Spleen (tissue), 11 donors: Measurements from ENCODE around the gene PLXNA2. TPM values are rescaled to one million over a fixed set of nuclear protein-coding genes. Genes with fewer than 3 reads are reported as not detected.

Source experiments
- DNase-seq: peaks from one replicate; pipeline ENCODE4 v3.0.0-alpha.2; 2020
- H3K27ac ChIP-seq, 8 donors: fragments of 200-600 bp; sonication (generic) in 7 of 8; 1 replicate in 4 of 8; 2 replicates in 4 of 8; pipeline versions ENCODE4 v1.5.0 to v1.8.0; 2016 to 2021; ENCODE audit warnings: inconsistent platforms in 4 of 8, mild to moderate bottlenecking in 4 of 8, moderate library complexity in 1 of 8
- H3K27me3 ChIP-seq, 7 donors: fragments of 200-600 bp; sonication (generic) in 6 of 7; replicated peaks in 1 of 7; 1 replicate in 4 of 7; 2 replicates in 3 of 7; pipeline versions ENCODE4 v1.5.0 to v1.8.0; 2016 to 2021; ENCODE audit warnings: inconsistent platforms in 3 of 7, mild to moderate bottlenecking in 1 of 7
- H3K36me3 ChIP-seq, 6 donors: fragments of 200-600 bp; sonication (generic) in 5 of 6; 1 replicate in 4 of 6; 2 replicates in 2 of 6; pipeline versions ENCODE4 v1.5.0 to v1.8.0; 2016 to 2021; ENCODE audit warnings: inconsistent platforms in 2 of 6
- H3K4me1 ChIP-seq, 6 donors: fragments of 200-600 bp; sonication (generic) in 5 of 6; 1 replicate in 3 of 6; 2 replicates in 3 of 6; pipeline versions ENCODE4 v1.5.0 to v1.8.0; 2016 to 2021; ENCODE audit warnings: inconsistent platforms in 3 of 6
- H3K4me3 ChIP-seq, 8 donors: fragments of 200-600 bp; sonication (generic) in 7 of 8; 1 replicate in 4 of 8; 2 replicates in 4 of 8; pipeline versions ENCODE4 v1.5.0 to v1.8.0; 2016 to 2021; ENCODE audit warnings: inconsistent platforms in 4 of 8, mild to moderate bottlenecking in 4 of 8, moderate library complexity in 2 of 8
- H3K9me3 ChIP-seq, 8 donors: fragments of 200-600 bp; sonication (generic) in 7 of 8; 1 replicate in 4 of 8; 2 replicates in 4 of 8; pipeline versions ENCODE4 v1.5.0 to v1.8.0; 2016 to 2021; ENCODE audit warnings: inconsistent platforms in 4 of 8
- POLR2A ChIP-seq, 3 donors: fragments of 450-650 bp; IDR thresholded peaks; one replicate each; pipeline ENCODE4 v1.5.1; 2017; ENCODE audit warnings: antibody characterized with exemption in 3 of 3, mild to moderate bottlenecking in 1 of 3
- POLR2AphosphoS5 ChIP-seq, 3 donors: sonication (generic); formaldehyde crosslinking; IDR thresholded peaks; one replicate each; pipeline ENCODE4 v1.5.1; 2017; ENCODE audit warnings: antibody characterized with exemption in 3 of 3
- WGBS, 5 donors: extraction: QIAGEN DNeasy Blood & Tissue Kit in 3 of 5; methylation state at CpG; one replicate each; pipeline versions ENCODE4 v1.1.5 to v1.1.7; 2013 to 2018; 5-methylcytosine and 5-hydroxymethylcytosine counted together
- intact Hi-C: fragments of 100-400 bp; cut with DNase I; formaldehyde crosslinking; loops from one replicate; pipeline ENCODE4 v1.15.0; 2023; ENCODE audit warnings: low total_unique reads
- polyA plus RNA-seq, 3 donors: library from polyadenylated mRNA; stranded (reverse); fragments of 200-250 nt; gene quantifications; one replicate each; pipeline ENCODE4 v1.2.1, GENCODE V29; 2013
- total RNA-seq, 7 donors: library from RNA; depleted of rRNA in 3 of 7; stranded (reverse); fragments of >200 nt in 3 of 7; fragmentation: NEBNext Ultra II Directional in 4 of 7; extraction: Animal tissue kit (Norgen Biotek cat#: 25700) in 4 of 7; gene quantifications; one replicate each; pipeline versions ENCODE4 v1.1.0 to v1.2.1, GENCODE V29; 2016 to 2021
- TF ChIP-seq, protein P1 (sequence below), 11 experiments: fragments of 200-600 bp in 7 of 11; fragments of 450-650 bp in 4 of 11; sonication (generic) in 4 of 11; IDR thresholded peaks in 8 of 11; conservative IDR thresholded peaks in 3 of 11; 1 replicate in 7 of 11; 2 replicates in 4 of 11; pipeline versions ENCODE4 v1.4.0 to v1.8.0; 2016 to 2021; ENCODE audit warnings: antibody characterized with exemption in 11 of 11, inconsistent platforms in 4 of 11, mild to moderate bottlenecking in 1 of 11
- donor health status: healthy with polysubstance abuse.
- donor health status: DM: no; HTN: no; CAD: no; lungs with moderate emphysema.
- donor health status: DM: no; HTN: no; CAD: no.
- donor health status: Bipolar disorder and iron deficiency.
- donor health status: healthy.
- donor health status: DM: no; HTN: no; CAD: no.
- donor health status: DM: yes; HTN: yes; CAD: no.

PLXNA2 gene
- total and polyA plus RNA-seq, 10 donors = 0.93 to 16.9 (median 7.0) TPM

DNA sequence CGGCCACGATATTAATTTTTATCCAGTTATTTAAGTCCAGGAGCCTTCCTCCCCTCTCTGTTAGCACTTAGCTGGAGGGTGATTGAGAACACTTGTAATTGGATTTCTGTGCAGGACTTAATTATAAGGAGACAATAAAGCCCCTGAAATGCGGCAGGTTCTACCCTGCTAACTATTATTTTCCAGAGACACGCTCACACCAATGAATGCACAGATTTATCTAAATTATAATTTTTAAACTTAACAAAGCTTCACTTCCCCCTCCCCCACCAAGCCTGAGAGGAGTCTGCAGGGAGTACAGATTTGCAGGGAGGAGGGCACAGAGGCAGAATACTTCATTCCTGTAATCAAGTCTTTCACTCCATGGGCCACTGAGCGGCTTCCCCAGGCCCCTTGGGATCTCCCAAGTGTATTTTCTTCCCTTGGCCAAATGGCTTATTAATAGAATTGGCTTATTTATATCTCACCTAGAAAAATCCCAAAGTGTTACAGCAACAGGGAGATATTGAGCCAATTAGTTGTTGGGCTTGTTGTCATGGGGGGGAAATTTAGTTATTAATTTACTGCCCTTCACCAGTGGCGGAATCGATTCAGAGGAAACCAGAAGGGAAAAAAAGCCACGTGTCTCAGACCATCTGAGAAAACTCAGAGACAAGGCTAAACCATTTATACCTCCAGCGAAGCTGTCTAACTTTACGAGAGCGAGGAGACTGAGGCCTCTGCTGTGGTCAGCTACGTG lies 234.3 kb downstream of the PLXNA2 start:
- Histone ChIP-seq H3K27ac (no peak overlapping the region), H3K4me3 (no peak overlapping the region), H3K9me3 (no peaks in the 10 kb centered on the region), H3K36me3 (no peaks in the 10 kb centered on the region), H3K4me1 (no peaks in the 10 kb centered on the region), H3K27me3 (no peaks in the 10 kb centered on the region)
- WGBS, 5 donors = 84 to 89% (median 85%) methylated on average over 12 of the region's 12 CpGs
- no peak for DNase-seq
- intact Hi-C loops = no loop called here
- TF ChIP-seq POLR2AphosphoS5 (IDR thresholded peaks at IDR 0.05) (no peak), POLR2A (IDR thresholded peaks at IDR 0.05) (no peak)
- TF ChIP-seq, protein P1, sequence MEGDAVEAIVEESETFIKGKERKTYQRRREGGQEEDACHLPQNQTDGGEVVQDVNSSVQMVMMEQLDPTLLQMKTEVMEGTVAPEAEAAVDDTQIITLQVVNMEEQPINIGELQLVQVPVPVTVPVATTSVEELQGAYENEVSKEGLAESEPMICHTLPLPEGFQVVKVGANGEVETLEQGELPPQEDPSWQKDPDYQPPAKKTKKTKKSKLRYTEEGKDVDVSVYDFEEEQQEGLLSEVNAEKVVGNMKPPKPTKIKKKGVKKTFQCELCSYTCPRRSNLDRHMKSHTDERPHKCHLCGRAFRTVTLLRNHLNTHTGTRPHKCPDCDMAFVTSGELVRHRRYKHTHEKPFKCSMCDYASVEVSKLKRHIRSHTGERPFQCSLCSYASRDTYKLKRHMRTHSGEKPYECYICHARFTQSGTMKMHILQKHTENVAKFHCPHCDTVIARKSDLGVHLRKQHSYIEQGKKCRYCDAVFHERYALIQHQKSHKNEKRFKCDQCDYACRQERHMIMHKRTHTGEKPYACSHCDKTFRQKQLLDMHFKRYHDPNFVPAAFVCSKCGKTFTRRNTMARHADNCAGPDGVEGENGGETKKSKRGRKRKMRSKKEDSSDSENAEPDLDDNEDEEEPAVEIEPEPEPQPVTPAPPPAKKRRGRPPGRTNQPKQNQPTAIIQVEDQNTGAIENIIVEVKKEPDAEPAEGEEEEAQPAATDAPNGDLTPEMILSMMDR (IDR thresholded peaks at IDR 0.05 in 8 of 11, conservative IDR thresholded peaks at IDR 0.05 in 3 of 11) = no peak

DNA sequence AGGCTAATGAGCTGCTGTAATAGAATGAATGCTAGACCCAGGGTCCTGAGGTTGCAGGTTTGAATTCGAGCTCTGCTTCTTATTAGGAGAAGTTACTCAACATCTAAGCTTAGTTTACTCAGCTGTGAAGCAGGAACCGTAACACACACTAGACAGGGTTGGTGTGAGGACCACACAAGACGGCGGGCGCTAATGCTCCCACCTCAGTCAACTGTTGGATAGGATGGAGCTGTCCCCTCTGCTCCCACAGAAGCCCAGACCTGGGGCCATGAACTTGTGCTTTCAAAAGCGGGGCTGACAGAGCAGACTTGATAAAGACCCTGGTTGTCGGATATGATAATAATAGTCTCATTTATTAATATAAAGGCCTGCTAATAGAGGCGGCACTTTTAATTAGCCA lies 234.9 kb downstream of the PLXNA2 start:
- DNase-seq = no peak
- TF ChIP-seq POLR2AphosphoS5 (IDR thresholded peaks at IDR 0.05) = no peak
- TF ChIP-seq, protein P1 (IDR thresholded peaks at IDR 0.05 in 8 of 11, conservative IDR thresholded peaks at IDR 0.05 in 3 of 11) = no peak
- no peak for TF ChIP-seq POLR2A (IDR thresholded peaks at IDR 0.05)
- WGBS, 5 donors = 89 to 96% (median 94%) methylated on average over 8 of the region's 8 CpGs
- Histone ChIP-seq H3K27me3 (no peaks in the 10 kb centered on the region), H3K36me3 (no peaks in the 10 kb centered on the region), H3K9me3 (no peaks in the 10 kb centered on the region), H3K27ac (no peak overlapping the region), H3K4me3 (no peak overlapping the region), H3K4me1 (no peaks in the 10 kb centered on the region)
- intact Hi-C loops = no loop called here

DNA sequence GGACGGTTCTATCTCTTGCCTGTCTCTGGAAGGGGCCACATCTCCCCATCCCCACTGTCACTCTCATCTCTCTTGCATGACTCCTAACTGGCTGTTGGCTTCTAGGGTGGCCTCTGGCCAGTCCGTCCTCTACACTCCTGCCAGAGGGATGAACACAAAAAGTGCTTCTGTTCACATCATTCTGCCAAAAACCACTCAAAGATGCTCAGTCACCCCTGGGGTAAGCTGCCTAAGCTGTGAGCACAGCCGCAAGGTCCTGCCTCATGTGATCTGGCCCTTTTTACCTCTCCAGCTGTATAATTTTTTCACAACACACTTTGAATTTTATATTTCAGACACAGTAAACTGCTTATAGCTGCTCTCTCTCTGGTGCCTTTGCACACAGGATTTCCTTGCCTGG lies 235.7 kb downstream of the PLXNA2 start:
- Histone ChIP-seq H3K4me1 (no peaks in the 10 kb centered on the region), H3K27ac (no peak overlapping the region), H3K9me3 (no peaks in the 10 kb centered on the region), H3K4me3 (no peak overlapping the region), H3K27me3 (no peaks in the 10 kb centered on the region), H3K36me3 (no peaks in the 10 kb centered on the region)
- WGBS, 5 donors = 84 to 97% (median 93%) methylated on average over 3 of the region's 3 CpGs
- no peak for DNase-seq
- TF ChIP-seq, protein P1 (IDR thresholded peaks at IDR 0.05 in 8 of 11, conservative IDR thresholded peaks at IDR 0.05 in 3 of 11) = no peak
- TF ChIP-seq POLR2AphosphoS5 (IDR thresholded peaks at IDR 0.05) (no peak), POLR2A (IDR thresholded peaks at IDR 0.05) (no peak)
- intact Hi-C loops = no loop called here

DNA sequence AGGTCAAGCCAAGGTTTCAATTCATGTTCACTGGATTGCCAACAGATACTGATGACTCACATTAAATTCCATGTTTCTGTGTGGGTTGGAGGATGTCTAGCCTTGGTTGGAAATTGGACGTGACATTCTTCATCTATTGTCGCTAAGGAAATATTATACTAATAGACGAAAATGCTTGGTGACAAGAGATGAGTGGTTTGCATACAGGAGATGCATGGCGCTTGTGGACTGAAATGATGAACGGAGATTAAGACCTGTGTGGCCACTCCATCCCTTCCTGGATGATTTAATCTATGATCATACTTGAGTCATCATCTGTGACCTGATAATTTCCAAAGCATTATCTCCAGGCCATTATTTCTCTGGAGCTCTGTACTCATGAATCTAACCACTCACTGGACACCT lies 236.2 kb downstream of the PLXNA2 start:
- H3K9me3 ChIP-seq = no peaks in the 10 kb centered on the region
- DNase-seq = no peak
- H3K4me1 ChIP-seq = no peaks in the 10 kb centered on the region
- H3K36me3 ChIP-seq = no peaks in the 10 kb centered on the region
- no peaks in the 10 kb centered on the region for H3K27me3 ChIP-seq
- 85 to 93% (median 86%) methylated on average over 5 of the region's 5 CpGs for WGBS, 5 donors
- intact Hi-C loops = no loop called here
- no peak overlapping the region for H3K27ac ChIP-seq
- H3K4me3 ChIP-seq = no peak overlapping the region
- TF ChIP-seq, protein P1 (IDR thresholded peaks at IDR 0.05 in 8 of 11, conservative IDR thresholded peaks at IDR 0.05 in 3 of 11) = no peak
- TF ChIP-seq POLR2A (IDR thresholded peaks at IDR 0.05) (no peak), POLR2AphosphoS5 (IDR thresholded peaks at IDR 0.05) (no peak)
